Heart left ventricle (tissue), 13 donors: ENCODE results near the gene MIB2.

Experiments used
- CTCF ChIP-seq, 12 donors: fragments of 200-600 bp; sonication (generic) in 4 of 12; IDR thresholded peaks; one replicate each; pipeline versions ENCODE4 v1.5.0 to v1.8.0; 2018 to 2022; ENCODE audit warnings: antibody characterized with exemption in 12 of 12, mild to moderate bottlenecking in 5 of 12
- POLR2A ChIP-seq, 2 donors: fragments of 450-650 bp; IDR thresholded peaks; one replicate each; pipeline ENCODE4 v1.6.1; 2017; ENCODE audit warnings: antibody characterized with exemption in 2 of 2, mild to moderate bottlenecking in 2 of 2, moderate library complexity in 2 of 2
- donor health status: ischemic (EF 13 %, LVEDD 7.1; RV severe dilation, severe dysfunction).
- donor health status: DM: no; HTN: yes; CAD: no.
- donor health status: DM: no; HTN: no; CAD: no.
- donor health status: ischemic (EF 25% LVEDD 6.9; RV normal size, moderate dysfunction).
- donor health status: ischemic (EF 25% LVEDD 5.7; RV mildly dilated, moderate dysfunction).
- donor health status: ischemic (EF 35%, LVEDD 5.7; RV mildly dilated, moderate dysfunction).
- donor health status: nonischemic (EF 11% LVEDD 7.7; RV severe dilation, severe dysfunction).
- donor health status: DM: yes; HTN: yes; CAD: no.
- donor health status: PGD.
- donor health status: ischemic (EF 29% LVEDD 5.4; RV normal size, mild dysfunction).
- donor health status: nonischemic (EF 23%, LVEDD 6.1; RV moderate dilation, normal function).

DNA sequence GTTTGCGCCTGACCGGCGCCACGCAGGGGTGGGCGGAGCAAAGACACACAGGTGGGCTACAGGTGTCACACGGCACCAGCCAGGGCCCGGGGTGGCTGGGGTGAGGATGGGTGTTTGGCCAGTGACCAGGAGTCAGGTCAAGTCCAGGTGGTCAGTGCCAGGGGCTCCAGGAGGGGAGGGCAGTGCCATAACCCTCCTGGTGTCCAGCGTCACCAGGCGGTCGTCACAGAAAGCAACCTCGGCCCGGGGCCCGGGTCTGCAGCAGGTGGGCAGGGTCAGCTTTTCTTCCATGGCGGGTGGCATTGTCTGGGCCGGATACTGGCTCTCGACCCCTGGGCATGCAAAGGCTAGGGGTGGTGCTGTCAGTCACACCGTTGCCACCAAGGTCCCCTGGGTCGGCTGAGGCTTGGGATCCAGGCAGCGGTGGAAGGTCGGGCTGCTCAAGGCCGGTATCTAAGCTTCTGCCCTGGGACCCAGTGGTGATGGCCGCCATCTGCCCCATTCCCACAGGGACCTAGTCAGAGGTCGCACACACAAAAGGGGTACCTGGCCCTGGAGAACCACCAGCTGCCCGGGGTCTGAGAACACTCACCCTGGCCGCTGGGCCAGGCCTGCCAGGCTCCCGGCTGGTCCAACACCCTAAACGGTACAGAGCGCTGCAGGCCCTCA is 17.1 kb upstream of the MIB2 start:
- no peak for TF ChIP-seq CTCF (IDR thresholded peaks at IDR 0.05)
- no peak for TF ChIP-seq POLR2A (IDR thresholded peaks at IDR 0.05)
